Measurements from ENCODE around the gene PJA2. TPM values are rescaled to one million over a fixed set of nuclear protein-coding genes. Genes with fewer than 3 reads are reported as not detected.

Gene PJA2
- total RNA-seq, 2 donors from 2014 or later: 94.8 to 119 TPM

DNA sequence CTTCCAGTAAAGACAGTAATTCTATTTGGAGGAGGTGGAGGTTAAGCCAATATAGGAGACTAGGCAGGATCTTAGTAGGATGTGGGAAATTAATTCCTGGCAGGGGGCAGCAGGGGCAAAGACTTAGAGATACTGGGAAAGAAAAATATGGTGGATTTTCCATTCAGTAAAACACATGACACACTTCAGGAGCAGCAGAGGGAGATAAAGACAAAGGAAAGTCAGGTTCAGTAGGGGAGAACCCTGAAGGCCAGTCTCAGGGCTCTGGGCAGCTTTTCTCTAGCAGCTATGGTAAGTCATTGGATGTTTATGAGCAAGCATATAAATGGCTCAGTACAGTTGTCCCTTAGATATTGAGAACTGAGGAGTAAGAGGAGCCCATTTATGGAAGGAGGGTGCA lies 105.5 kb downstream of the PJA2 start:
- intact Hi-C loops (cut with DNase I): no loop called here
- Histone ChIP-seq H3K4me3 (no peak overlapping the region), H3K4me1 (replicated peaks) (no peaks in the 10 kb centered on the region), H3K36me3 (no peaks in the 10 kb centered on the region), H3K9me3 (no peaks in the 10 kb centered on the region), H3K27me3 (replicated peaks; ENCODE audit: insufficient read depth) (no peaks in the 10 kb centered on the region), H3K27ac (no peak overlapping the region)
- no peak for DNase-seq (ENCODE audit: low spot score)
- no peak for TF ChIP-seq POLR2AphosphoS5 (IDR thresholded peaks at IDR 0.05)
- TF ChIP-seq, protein P1, sequence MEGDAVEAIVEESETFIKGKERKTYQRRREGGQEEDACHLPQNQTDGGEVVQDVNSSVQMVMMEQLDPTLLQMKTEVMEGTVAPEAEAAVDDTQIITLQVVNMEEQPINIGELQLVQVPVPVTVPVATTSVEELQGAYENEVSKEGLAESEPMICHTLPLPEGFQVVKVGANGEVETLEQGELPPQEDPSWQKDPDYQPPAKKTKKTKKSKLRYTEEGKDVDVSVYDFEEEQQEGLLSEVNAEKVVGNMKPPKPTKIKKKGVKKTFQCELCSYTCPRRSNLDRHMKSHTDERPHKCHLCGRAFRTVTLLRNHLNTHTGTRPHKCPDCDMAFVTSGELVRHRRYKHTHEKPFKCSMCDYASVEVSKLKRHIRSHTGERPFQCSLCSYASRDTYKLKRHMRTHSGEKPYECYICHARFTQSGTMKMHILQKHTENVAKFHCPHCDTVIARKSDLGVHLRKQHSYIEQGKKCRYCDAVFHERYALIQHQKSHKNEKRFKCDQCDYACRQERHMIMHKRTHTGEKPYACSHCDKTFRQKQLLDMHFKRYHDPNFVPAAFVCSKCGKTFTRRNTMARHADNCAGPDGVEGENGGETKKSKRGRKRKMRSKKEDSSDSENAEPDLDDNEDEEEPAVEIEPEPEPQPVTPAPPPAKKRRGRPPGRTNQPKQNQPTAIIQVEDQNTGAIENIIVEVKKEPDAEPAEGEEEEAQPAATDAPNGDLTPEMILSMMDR (IDR thresholded peaks at IDR 0.05): no peak
- no peak for TF ChIP-seq POLR2A (IDR thresholded peaks at IDR 0.05)

DNA sequence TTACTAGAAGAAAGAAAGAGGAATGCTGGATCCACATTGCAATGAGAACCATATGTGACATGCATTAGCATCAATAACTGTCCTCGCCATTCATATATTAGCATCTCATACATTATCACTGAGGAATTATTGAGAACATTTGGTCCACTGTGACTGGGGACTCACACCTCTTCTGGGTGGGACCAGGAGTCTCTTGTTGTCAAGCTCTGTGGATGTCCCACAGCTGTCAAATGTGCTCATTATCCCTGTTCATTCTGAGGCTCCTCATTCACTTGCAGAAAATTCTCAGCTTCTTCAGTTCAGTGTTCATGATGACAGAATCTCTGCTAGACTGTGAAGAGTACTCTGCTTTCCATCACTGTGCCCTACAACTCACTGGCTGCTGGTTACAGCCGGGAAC lies 109.4 kb downstream of the PJA2 start:
- Histone ChIP-seq H3K36me3 (no peaks in the 10 kb centered on the region), H3K4me3 (no peak overlapping the region), H3K4me1 (replicated peaks) (no peaks in the 10 kb centered on the region), H3K27me3 (replicated peaks; ENCODE audit: insufficient read depth) (no peaks in the 10 kb centered on the region), H3K27ac (no peak overlapping the region), H3K9me3 (no peaks in the 10 kb centered on the region)
- TF ChIP-seq, protein P1 (IDR thresholded peaks at IDR 0.05): no peak
- TF ChIP-seq POLR2AphosphoS5 (IDR thresholded peaks at IDR 0.05): no peak
- no peak for TF ChIP-seq POLR2A (IDR thresholded peaks at IDR 0.05)
- no peak for DNase-seq (ENCODE audit: low spot score)
- intact Hi-C loops (cut with DNase I): no loop called here
- WGBS: 88% methylated on average over 2 of the region's 2 CpGs

DNA sequence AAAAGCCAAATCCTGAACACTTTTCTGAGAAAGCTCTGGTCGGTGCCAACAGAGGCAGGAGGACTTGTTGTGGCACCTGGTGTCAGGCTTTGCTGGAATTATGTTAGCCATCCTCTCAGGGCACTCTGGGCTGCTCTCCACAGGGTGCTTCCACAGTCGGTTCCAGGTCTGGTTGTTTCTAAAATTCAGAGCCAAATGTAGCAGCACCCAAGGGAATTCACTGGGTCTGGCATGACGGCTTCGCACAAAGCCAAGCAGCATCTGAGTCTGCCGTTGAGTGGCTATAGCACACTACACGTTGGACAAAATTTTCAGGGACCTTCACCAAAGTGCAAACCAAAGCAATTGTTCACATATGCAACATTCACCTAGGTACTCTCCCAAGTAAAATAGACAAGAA lies 110.2 kb downstream of the PJA2 start:
- DNase-seq (ENCODE audit: low spot score): no peak
- Histone ChIP-seq H3K9me3 (no peaks in the 10 kb centered on the region), H3K27ac (no peak overlapping the region), H3K4me1 (replicated peaks) (no peaks in the 10 kb centered on the region), H3K4me3 (no peak overlapping the region), H3K27me3 (replicated peaks; ENCODE audit: insufficient read depth) (no peaks in the 10 kb centered on the region), H3K36me3 (no peaks in the 10 kb centered on the region)
- TF ChIP-seq POLR2AphosphoS5 (IDR thresholded peaks at IDR 0.05): no peak
- no peak for TF ChIP-seq POLR2A (IDR thresholded peaks at IDR 0.05)
- TF ChIP-seq, protein P1 (IDR thresholded peaks at IDR 0.05): no peak
- intact Hi-C loops (cut with DNase I): no loop called here
- WGBS: 84% methylated on average over 6 of the region's 6 CpGs

DNA sequence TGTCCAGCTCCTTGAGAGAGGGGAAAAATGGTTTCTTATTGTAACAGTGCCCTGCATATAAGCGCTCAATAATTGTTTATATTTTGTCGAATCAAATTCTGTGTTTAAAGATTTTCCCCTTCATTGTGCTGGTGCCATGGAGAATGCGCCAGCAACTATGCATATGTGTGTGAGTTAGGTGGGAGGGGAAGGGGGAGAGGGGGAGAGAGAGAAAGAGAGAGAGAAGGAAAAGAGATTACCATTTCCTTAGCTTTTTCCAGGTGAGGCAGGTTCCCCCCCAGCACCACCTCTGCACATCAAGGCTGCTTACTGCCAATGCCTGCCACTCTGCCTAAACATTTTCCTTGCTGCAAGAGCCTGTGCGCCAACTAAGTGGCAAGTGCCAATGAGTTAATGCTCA lies 111.0 kb downstream of the PJA2 start:
- TF ChIP-seq POLR2AphosphoS5 (IDR thresholded peaks at IDR 0.05) (no peak), POLR2A (IDR thresholded peaks at IDR 0.05) (no peak)

DNA sequence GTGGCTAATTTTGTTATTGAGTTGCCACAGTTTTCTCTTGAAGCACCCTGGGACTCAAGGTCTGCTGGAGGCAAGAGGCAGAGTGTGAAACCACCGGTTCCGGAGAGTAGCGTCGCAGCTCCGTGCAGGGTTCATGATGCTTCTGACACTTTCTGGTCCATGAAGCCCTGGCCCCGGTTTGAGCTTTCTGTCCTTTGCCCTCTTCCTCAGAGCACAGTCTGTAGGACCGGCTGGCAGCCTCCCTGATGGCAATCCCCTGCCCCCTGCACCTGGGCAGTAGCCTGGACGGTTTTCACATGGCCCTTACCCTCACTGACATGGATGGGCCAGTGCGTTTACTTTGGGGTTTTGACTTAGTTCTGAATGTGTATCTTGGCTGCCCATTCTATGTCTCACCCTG lies 111.9 kb downstream of the PJA2 start:
- H3K27ac ChIP-seq: no peak overlapping the region
- no peak overlapping the region for H3K4me3 ChIP-seq
- no peaks in the 10 kb centered on the region for H3K9me3 ChIP-seq
- H3K4me1 ChIP-seq (replicated peaks): no peaks in the 10 kb centered on the region
- DNase-seq (ENCODE audit: low spot score): no peak
- no peak for TF ChIP-seq POLR2AphosphoS5 (IDR thresholded peaks at IDR 0.05)
- TF ChIP-seq, protein P1 (IDR thresholded peaks at IDR 0.05): no peak
- no peak for TF ChIP-seq POLR2A (IDR thresholded peaks at IDR 0.05)
- no peaks in the 10 kb centered on the region for H3K36me3 ChIP-seq
- WGBS: 88% methylated on average over 9 of the region's 9 CpGs
- H3K27me3 ChIP-seq (replicated peaks; ENCODE audit: insufficient read depth): no peaks in the 10 kb centered on the region
- intact Hi-C loops (cut with DNase I): no loop called here

More for the DNA sequence above, 111.0 kb downstream of the PJA2 start:
- Histone ChIP-seq H3K27me3 (replicated peaks; ENCODE audit: insufficient read depth) (no peaks in the 10 kb centered on the region), H3K4me1 (replicated peaks) (no peaks in the 10 kb centered on the region), H3K9me3 (no peaks in the 10 kb centered on the region), H3K36me3 (no peaks in the 10 kb centered on the region), H3K27ac (no peak overlapping the region), H3K4me3 (no peak overlapping the region)
- DNase-seq (ENCODE audit: low spot score): no peak
- WGBS: 85% methylated on average over 4 of the region's 4 CpGs
- intact Hi-C loops (cut with DNase I): no loop called here
